Germinal center (tissue), 1 donor: ENCODE results near the gene CHST15.

Source experiments
- DNase-seq: peaks from one replicate; pipeline ENCODE4 v3.0.0; 2012; ENCODE audit warnings: mixed read lengths, low spot score

CHST15 gene

DNA sequence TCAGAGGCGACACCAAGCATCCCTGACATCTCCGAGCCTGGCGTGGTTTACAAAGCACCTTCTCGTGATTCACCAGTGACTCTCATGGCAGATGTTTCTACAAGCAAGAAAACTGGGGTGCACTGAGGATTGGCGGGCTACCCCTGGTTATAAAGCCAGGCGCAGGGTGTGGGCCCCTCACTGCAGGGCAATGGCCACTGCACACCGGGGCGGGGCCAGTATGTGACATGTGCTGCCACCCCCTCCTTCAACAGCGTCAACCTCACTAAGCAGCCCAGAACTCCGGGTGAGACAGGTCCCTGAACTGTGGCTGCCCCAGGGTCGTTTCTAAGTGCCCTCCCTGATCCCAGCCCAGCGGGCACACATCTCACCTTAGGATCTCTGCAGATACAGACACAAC, 63.8 kb downstream of the CHST15 start:
- no peak for DNase-seq

DNA sequence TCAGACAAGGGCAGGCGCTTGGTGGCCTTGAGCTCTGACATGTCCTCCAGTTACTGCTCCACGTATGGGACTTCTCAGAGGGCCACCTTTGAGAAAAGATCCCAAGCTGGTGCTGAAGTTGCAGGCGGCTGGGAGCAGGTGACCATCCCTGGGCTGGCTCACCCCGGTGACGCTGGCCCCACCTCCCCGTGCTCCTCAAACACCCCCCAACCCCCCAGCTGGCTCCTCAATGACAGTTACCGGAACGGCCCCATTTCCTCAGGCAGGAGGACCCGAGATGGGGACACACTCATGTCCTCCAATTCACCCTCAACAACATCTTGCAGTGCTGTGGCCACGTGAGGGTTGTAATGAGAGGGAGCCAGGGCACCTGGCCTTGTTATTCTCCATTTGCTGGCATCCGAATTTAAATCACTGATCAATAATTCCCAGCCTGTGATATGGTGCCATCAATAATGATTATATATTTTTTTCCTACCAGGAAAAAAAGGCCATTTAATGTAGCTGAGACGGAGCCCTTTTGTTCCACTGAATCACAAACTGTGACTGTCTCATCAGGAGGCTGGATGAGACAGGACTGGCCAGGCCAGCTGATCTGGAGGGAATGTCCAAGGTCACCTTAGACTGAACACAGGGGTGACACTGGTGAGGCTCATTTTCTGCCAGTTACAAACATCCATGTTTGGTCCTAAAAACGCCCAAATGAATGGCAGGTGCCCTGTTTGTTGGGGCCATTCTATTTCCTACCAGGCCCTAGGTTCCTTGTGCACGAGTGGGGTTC, 64.5 kb downstream of the CHST15 start:
- DNase-seq: no peak

DNA sequence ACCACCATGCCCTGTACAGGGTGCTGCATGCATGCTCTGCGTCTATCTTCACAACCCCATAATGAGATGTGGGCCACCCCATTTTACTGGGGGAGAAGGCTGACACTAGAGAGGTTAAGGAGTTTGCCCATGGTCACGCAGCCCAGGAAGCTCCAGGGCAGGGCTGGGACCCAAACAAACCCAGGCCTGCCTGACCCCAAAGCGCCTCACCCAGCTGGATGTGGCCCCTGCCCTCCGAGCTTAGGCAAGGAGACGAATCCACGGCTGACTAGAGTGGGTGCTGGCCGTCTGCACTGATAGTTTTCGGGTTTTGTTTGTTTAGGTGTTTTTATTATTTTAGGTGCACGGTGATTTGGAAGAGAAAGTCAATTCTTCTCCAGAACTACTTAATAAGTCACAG, 65.7 kb downstream of the CHST15 start:
- DNase-seq: no peak

DNA sequence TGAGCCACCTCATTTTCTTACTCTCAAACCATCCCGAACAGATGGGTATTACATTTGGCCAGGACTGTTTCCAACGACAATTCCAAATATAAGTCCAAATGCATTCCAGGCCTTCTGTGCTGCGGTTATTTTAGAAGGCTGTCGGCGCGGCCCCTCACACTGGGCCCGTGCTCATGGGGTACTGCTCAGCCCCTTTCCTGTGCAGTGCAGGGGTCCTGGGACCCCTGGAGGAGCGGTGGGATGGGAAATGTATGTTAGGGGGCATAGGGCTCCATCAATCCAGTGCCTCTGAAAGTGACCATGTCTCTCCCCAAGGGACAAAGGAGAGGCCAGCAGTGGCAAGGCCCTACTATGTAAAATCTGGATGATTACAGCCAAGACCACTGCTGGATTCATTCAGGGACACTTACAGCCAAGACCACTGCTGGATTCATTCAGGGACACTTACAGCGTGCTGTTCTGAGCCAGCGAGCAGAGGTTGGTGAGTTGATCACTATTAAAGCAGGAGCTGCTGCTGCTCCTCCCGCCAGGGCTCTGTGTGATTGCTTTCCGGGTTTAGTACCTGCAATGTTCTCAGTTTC, 66.3 kb downstream of the CHST15 start:
- DNase-seq: no peak

DNA sequence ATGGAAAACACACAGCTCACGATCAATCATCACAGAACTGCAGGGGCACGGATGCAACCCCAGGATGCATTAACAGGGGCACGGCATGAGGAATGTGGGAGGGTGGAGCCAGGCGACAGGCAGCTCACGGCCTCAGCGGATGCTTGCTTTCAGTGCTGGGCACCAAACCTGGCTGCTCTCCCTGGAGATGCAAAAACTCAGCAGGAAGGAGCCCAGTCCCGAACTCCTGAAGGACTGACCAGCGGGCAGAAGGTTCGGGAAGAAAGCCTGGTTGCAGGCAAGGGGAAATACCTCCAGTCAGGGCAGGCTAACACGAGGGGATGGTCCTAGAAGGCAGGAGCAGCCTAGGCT, 66.8 kb downstream of the CHST15 start:
- no peak for DNase-seq

DNA sequence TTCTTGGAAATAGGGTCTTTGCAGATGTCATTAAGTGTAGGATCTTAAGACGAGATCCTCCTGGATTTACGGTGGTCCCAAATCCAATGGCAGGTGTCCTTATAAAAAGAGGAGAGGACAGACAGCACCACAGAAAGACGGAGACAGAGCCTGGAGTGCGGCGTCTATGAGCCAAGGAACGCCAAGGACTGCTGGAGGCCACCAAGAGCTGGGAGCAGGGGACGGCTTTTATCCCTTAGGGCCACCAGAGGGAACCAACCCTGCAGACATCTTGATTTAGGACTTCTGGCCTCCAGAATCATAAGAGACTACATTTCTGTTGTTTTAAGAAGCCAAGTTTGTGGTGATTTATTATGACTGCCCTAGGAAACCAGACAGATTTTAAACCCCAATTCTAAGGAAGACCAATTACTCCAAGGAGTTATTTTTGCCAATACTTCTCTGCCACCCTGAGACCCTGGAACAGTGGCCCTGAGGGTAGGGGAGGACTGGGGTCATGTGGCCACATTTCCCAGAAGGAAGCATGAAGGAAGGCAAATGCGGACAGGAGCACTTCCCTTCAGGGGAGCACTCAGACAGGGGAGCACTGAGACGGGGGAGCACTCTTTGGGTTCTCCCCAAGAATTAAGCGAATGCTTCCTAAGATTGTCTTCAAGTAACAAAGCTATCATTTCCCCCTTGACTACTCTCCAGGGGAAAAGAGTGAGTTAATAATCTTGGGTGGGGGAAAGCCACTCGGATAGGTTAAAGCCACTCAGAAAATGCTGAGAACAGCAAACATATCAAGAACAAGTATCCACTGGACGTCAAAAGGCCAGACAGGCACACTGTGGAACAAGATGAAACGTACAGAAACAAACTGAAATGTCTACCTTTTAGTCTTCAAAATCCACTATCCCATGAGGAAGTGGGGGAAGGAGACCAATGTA, 67.5 kb downstream of the CHST15 start:
- DNase-seq: no peak

DNA sequence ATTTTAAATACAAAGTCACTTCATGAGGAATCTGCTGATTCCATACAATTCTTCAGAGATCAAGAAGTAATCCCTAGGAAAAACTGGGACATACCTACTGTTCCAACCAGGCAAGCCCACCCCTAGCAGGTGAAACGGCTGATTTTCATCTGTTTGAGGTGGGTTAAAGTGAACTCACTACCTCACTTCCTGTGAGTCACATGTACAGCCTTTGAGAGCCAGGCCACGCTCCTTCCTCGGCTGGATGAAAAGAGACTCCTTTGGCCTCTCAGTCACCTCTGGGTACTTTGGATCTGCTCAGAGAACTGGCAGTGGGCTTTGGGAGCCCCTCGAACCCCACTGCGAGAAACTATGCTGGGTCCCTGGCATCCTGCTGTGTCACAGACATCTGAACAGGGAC, 68.2 kb downstream of the CHST15 start:
- no peak for DNase-seq

DNA sequence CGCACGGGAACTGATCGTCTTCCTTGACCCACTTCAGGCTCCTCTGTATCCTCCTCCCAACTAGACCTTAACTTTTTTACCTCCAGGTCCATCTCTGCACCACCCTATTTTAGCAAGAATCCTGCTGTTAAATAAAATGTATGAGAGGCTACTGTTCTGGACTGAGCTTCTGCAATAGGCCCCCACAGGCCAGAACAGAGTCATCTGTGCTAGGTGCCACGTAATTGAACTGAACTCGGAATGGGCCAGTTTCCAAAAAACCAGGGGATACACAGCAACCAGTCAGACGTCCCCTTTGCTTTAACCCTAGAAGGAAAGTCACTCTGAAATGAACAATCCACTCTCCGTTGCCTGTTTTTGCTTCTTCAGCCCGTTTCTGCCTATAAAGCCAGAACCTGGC, 71.3 kb downstream of the CHST15 start:
- DNase-seq: no peak

DNA sequence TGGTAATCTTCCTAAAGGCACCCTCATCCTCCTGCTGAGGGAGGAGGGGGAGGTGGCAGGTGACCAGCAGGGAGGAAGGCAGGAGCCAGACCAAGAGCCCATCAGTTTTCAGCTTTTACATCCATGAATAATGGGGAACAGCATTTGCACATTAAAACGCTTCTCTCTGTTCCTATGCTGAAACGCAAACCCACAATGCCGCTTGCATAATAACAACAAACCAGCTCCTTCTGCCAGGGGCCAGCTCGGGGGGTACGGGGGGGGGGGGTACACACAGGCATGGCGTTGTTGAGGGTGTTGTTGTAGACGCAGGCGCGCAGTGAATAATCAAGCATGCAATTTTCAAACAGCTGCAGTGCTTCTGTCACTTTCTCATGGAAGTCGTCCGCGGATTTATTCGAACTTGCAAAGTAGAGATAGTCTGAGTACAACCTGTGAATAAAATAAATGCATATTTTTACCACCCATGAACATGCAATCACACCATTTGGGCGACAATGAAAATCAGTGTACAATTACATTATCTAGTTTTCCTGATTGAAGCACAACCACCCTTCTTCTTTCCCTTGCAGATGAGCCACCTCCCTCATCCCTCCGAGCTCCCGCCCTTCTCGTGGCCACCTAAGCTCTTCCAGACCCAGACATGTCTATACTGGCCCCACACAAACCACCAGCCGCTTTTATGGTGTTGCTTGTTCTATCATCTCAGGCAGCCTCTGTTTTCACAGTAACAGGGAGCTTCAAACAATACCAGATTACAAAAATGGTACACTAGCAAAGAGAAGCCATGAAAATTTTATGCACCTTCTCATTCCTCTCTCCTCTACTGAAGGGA, 72.2 kb downstream of the CHST15 start:
- no peak for DNase-seq

DNA sequence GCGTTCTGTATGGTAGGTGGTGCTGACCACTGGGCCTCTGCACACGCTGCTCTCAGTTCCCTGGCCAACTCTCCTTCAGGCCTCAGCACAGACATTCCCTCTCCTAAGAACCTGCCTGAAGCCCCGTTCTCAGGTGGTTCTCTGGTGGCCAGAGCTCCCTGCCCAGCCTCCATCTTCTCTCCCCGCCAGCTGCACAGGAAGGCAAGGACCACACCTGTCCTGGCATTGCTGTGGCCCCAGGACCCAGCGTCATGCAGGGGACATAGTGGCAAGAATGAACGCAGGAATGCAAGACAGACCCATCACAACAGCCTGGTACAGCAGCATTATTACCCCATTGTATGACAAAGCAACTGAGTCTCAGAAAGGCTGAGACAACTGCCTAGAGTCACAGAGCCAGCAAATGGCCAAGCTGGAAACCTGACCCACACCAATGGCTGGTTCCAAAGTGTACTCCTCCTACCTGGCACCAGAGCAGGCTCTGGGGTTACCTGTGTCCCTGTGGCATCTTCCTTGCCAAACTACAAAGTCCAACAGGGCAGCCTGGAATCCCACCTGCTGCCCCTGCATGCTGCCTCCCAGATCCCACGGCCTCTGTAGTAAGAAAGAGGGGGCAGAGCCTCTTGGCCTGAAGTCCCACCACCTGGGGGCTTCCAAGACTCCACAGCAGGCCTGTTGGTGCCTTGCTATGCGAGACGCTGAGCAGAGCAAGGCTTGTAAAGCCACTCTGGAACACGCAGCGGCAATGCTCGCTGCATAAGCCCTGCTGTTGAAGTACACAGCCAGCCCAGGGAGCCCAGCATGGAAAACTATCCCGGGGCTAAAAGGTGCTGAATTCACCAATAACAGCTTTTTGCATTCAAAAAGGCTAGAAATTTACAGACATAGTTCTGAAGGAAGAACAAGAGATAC, 73.3 kb downstream of the CHST15 start:
- DNase-seq: no peak

DNA sequence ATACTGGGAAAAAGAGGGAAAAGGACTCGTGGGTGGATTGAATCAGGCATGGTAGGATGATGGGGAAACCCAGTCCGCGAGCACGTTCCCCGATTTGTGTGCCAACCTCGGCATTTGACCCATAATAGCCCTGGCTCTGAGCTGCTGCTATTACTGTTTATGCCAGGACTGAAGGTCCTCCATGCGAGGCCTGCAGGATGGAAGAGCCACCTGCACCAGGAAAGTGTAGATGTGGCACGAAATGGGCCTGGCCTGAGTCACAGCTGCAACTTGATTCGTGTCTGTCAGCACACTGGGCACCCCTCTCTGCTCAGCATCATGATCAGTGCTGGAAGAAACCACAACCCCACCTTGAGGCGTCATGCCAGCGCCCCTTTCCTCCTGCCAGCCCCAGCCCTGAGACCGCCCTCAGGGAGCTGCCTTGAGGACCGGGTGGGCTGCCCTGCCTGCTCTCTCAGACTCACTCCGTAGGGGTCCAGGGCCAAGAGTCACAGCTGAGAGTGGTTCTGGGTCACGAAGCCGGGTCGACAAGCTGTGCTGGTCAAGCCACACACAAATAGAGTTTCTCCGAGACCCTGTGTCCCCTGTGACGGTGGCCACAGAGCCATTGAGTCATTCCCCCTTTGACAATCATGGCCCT, 74.4 kb downstream of the CHST15 start:
- DNase-seq: no peak

DNA sequence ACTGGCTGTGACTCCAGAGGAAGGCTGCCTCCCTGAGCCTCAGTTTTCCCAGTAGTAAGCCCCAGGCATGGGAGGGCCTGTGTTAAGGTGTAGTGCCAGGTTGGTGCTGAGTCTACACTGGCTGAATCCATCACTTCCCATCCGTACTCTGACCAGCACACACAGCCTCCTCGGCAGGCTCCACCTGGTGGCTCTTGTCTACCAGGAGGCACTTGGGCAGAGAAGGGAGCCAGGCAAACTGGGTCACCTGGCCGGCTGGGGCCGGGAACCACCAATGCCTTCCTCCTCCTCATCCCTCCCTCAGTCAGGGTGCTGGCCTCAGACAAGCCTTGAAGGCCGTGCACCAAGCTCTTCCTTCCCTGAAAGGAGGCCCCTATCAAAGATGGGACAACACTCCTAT, 75.7 kb downstream of the CHST15 start:
- no peak for DNase-seq

DNA sequence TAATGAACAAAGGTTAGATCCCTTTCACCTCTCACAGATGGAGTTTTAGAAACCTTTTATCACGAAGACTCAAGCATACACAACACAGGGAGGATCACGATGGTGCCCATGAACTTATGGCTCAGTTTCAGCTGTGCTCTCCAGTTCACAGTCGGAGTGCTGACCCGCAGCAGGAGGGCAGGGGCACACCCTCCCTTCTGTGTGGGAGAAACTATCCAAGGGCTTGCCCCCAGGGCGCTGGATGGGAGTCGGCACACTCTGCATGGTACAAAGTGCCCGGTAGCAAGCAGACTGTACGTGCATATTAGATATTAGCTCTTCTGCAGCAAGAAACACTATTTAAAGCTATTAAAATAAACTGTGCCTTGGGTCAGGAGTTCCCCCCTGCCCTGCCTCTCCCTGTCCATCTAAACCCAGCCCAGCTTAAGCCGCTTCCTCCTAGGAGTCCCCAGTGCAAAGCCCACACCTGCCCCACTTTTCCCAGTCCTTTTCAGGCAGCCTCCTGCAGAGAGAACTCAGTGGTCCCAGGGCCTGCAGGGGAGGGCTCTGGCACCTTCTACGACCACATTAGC, 76.5 kb downstream of the CHST15 start:
- DNase-seq: no peak

DNA sequence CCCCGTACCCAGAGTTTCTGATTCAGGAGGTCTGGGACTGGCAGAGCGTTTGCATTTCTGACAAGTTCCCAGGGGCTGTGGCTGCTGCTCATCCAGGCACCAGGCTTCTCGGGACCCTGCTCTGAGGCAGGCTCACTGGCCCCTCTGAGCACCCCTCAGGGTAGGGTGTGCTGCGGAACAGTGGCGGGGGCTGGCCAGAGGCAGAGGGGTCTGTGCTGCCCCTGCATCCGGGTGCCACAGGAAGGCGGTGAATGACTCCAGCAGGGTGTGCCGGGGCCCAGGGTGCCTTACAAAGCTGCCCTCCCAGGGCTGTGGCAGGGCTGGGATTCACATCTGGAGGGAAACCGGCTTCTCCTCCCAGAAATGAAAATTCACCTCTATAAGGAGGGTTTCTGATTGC, 77.4 kb downstream of the CHST15 start:
- no peak for DNase-seq

DNA sequence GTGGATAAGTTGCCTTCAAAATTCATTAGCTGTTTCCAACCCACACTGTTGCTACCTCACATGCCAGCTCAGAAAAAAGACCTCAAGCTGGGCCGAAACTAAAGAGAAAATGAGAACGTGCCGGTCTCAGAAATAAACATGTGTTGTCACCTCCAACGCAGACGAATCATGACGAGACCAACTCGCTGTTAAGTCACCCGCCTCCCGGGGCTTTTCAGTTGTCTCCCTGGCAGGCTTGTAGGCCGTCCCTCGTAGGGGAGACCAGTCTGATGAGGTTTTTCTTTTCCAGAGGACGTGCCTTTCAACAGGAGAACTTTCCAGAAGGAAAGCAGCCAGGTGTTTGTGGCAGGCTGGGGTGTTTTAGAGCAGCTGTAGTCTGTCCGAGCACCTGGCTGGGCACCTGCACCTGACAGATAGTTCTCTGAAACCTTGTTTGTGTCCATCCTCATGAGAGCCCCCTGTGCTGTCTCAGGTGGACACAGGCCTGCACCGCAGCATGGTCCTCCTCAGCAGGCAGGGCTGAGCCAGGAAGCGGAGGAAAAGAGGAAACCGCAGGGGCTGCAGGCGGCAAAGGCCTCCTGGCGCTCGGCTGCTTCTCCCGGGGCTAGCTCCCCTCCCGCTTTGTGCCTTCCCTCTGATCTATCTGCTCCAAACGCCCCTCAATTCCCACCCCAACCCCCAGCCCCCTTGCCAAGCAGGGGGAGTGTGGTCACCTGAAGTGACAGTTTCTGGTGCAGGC, 78.8 kb downstream of the CHST15 start:
- no peak for DNase-seq

DNA sequence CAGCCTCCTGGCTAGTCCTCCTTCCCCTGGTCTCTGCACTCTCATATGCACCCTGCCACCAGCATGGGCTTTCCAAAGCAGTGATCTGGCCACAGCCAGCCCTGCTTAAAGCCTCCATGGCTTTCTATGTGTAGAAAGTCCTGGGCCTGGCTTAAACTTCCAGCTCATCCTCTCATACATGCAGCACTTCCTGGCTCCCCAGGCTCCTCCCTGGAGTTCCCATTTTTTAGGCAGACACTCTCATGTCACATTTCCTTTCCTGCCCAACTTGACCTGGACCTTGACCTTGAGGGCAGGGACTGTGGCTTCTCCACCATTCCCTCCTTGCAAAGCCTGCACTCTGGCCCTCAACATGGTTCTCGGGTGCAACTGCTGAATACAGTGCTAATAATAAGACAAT, 79.5 kb downstream of the CHST15 start:
- DNase-seq: no peak

DNA sequence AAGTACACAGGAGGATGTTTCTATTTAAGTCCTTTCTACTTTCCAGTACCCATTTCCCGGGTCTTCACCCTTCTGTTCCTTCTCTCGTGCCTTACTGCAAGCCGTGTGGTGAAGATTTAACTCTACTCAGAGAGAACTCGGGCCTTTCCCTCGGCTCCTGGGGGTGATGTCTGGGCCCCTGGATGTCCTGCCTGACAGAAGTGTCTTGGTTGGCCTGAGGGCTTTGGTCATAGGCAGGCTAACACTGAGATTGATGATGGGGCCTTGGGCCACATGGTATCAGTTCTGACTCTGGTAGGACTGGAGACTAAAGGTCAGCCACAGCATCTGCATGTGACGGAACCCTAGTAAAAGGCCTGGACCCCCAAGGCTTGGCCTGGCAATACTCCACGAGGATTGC, 80.4 kb downstream of the CHST15 start:
- no peak for DNase-seq

DNA sequence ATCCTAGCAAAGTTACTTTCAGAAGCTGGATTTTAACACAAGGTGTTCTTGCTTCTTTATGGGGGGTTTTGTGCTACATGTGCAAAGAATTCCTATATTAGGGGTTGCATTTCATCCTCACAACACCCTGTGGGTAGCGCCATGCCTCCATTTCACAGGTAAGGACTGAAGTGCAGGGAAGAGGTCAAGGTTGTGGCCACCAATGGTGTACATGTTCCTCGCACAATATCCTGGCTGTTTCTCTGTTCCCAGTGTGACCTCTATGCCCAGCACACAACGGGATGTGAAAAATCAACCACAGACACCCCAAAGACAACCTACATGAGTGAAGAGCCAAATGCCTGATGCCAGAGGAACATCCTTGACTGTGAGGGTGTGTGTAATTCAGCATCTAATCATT, 80.8 kb downstream of the CHST15 start:
- no peak for DNase-seq

DNA sequence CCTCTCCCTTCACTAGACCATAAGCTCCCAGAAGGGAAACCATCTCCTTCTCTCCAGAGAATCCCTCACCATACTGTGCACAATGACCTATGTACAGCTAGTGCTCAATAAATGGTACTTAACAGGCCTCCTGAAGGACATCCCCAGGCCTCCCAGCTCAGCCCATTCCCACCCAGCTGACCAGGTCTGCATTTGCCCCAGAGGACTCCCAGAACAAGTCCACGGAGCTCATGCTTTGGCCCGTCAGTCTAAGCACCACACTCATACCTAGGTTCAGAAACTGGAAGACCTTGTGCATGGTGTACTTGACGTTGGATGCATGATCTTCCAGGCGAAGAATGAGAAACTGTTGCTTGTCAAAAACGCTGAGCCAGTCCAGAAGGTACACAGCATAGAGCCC, 81.3 kb downstream of the CHST15 start:
- no peak for DNase-seq

DNA sequence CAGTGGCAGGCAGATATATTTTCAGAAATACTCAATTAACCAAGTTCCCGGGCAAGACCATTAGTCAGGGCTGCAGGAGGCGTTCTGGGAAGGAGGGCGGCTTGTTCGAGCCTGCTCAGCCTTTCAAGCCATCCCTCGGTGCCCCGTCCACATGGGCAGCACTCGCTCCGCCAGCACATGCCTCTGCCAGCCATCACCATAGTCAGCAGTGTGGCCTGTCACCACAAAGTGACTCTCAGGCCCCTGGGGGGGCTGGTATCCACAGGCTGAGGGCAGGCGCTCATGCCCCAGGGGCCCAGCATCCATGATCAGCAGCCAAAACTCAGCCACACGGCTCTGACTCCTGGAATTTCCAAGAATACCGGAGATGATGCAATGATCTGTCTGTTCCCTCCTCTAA, 81.9 kb downstream of the CHST15 start:
- no peak for DNase-seq
